ENCODE results near the gene SEPTIN5. TPM values are rescaled to one million over a fixed set of nuclear protein-coding genes. Genes with fewer than 3 reads are reported as not detected.

The SEPTIN5 gene
- total and polyA plus RNA-seq, 9 of the 15 experiments (the other 6 are each of a cell fraction or from before 2014, with no cell fraction given), result 0.03 to 195 (median 119) TPM

DNA sequence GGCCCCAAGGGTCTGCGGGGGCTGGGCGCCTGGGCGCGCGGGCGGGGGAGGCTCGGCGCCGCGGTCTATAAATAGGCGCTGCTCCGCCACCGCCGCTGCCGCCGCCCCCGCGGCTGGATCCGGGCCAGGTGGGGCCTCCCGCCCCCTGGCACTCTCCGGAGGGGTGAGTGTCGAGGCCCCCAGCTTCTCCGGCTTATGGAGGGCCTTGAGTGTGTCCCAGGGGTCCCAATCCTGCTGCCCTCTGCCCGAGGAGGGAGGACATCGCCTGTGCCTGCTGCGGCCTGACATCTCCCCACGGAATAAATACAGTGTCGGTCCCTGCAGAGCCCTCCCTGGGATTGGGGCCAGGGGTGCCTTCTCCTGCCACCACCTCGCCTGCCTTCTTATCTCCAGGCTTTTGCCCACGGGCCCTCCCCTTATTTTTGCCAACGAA lies 4.8 kb downstream of the SEPTIN5 start (continued):
- TF ChIP-seq, protein P1, sequence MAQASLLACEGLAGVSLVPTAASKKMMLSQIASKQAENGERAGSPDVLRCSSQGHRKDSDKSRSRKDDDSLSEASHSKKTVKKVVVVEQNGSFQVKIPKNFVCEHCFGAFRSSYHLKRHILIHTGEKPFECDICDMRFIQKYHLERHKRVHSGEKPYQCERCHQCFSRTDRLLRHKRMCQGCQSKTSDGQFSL (CRISPR knock-in tag; IDR thresholded peaks at IDR 0.05), result no peak
- TF ChIP-seq, protein P1 (tag; IDR thresholded peaks at IDR 0.05), result no peak
- TF ChIP-seq NFATC3 (IDR thresholded peaks at IDR 0.05) (no peak), HMBOX1 (IDR thresholded peaks at IDR 0.05) (no peak), ATF1 (CRISPR knock-in tag; IDR thresholded peaks at IDR 0.05) (no peak), ATF1 (tag; IDR thresholded peaks at IDR 0.05) (0 out of 2 replicates have a peak, but pooled peaks have one; percentile 19), BRF1 (IDR thresholded peaks at IDR 0.05; ENCODE audit: borderline replicate concordance, extremely low read depth, insufficient read length) (no peak), ZNF444 (CRISPR knock-in tag; IDR thresholded peaks at IDR 0.05) (no peak), SMAD1 (IDR thresholded peaks at IDR 0.05; ENCODE audit: low read depth, low read length, partially characterized antibody) (peak; percentile 21), FUS (optimal IDR thresholded peaks at IDR 0.05; ENCODE audit: low read depth, low read length) (no peak), MAZ (CRISPR knock-in tag; conservative IDR thresholded peaks at IDR 0.05 in 1 of 2, IDR thresholded peaks at IDR 0.05 in 1 of 2) (no peak), ZNF23 (CRISPR knock-in tag; IDR thresholded peaks at IDR 0.05) (no peak), JUND (IDR thresholded peaks at IDR 0.05; ENCODE audit: borderline replicate concordance, low read depth, low read length) (peak; percentile 45; the same call in 1 of the 2 replicates), JUND (tag; IDR thresholded peaks at IDR 0.05; ENCODE audit: borderline replicate concordance, low read depth, low read length) (0 out of 3 replicates have a peak, but pooled peaks have one; percentile 7), TSC22D4 (tag; IDR thresholded peaks at IDR 0.05) (no peak), CSDE1 (IDR thresholded peaks at IDR 0.05) (no peak)
- TF ChIP-seq, protein P2, sequence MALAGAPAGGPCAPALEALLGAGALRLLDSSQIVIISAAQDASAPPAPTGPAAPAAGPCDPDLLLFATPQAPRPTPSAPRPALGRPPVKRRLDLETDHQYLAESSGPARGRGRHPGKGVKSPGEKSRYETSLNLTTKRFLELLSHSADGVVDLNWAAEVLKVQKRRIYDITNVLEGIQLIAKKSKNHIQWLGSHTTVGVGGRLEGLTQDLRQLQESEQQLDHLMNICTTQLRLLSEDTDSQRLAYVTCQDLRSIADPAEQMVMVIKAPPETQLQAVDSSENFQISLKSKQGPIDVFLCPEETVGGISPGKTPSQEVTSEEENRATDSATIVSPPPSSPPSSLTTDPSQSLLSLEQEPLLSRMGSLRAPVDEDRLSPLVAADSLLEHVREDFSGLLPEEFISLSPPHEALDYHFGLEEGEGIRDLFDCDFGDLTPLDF (CRISPR knock-in tag; IDR thresholded peaks at IDR 0.05), result 0 out of 2 replicates have a peak, but pooled peaks have one; percentile 19
- TF ChIP-seq, protein P3, sequence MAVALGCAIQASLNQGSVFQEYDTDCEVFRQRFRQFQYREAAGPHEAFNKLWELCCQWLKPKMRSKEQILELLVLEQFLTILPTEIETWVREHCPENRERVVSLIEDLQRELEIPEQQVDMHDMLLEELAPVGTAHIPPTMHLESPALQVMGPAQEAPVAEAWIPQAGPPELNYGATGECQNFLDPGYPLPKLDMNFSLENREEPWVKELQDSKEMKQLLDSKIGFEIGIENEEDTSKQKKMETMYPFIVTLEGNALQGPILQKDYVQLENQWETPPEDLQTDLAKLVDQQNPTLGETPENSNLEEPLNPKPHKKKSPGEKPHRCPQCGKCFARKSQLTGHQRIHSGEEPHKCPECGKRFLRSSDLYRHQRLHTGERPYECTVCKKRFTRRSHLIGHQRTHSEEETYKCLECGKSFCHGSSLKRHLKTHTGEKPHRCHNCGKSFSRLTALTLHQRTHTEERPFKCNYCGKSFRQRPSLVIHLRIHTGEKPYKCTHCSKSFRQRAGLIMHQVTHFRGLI (CRISPR knock-in tag; IDR thresholded peaks at IDR 0.05), result no peak
- TF ChIP-seq, protein P4, sequence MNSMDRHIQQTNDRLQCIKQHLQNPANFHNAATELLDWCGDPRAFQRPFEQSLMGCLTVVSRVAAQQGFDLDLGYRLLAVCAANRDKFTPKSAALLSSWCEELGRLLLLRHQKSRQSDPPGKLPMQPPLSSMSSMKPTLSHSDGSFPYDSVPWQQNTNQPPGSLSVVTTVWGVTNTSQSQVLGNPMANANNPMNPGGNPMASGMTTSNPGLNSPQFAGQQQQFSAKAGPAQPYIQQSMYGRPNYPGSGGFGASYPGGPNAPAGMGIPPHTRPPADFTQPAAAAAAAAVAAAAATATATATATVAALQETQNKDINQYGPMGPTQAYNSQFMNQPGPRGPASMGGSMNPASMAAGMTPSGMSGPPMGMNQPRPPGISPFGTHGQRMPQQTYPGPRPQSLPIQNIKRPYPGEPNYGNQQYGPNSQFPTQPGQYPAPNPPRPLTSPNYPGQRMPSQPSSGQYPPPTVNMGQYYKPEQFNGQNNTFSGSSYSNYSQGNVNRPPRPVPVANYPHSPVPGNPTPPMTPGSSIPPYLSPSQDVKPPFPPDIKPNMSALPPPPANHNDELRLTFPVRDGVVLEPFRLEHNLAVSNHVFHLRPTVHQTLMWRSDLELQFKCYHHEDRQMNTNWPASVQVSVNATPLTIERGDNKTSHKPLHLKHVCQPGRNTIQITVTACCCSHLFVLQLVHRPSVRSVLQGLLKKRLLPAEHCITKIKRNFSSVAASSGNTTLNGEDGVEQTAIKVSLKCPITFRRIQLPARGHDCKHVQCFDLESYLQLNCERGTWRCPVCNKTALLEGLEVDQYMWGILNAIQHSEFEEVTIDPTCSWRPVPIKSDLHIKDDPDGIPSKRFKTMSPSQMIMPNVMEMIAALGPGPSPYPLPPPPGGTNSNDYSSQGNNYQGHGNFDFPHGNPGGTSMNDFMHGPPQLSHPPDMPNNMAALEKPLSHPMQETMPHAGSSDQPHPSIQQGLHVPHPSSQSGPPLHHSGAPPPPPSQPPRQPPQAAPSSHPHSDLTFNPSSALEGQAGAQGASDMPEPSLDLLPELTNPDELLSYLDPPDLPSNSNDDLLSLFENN (IDR thresholded peaks at IDR 0.05; ENCODE audit: low read depth in 2 of 2, low read length in 2 of 2), result peak in 1 of 2 experiments; percentile 29; a peak in 1 of 4 replicates
